Stimulated activated CD4-positive, alpha-beta T cell treated with anti-CD3 and anti-CD28 coated beads, Interleukin-4, amount 100 ng/mL, for 4 hours (primary cell): Measurements from ENCODE around the gene SLC25A41.
A peak's percentile ranks its signal among the peaks of the same experiment; 100 is the strongest.

ENCODE experiments used
- DNase-seq, 2 experiments: peaks; one replicate each; pipeline ENCODE4 v3.0.0-alpha.2; 2020

Gene SLC25A41

GRCh38 chr19:6433663-6434062 is at the start of gene SLC25A41:
SLC25A41 (minus strand) TSS chr19:6433763; CDS start chr19:6433693, 70 bp downstream.
- no peak for DNase-seq

GRCh38 chr19:6483235-6483634 is 49.7 kb upstream of the SLC25A41 start:
- DNase-seq: no peak

- DNase-seq: no peak
Measured at GRCh38 chr19:6482343-6482686, 48.8 kb upstream of the SLC25A41 start.

GRCh38 chr19:6481541-6482342 is 48.2 kb upstream of the SLC25A41 start, which contains the start of gene DENND1C:
DENND1C (minus strand) TSS chr19:6481787; CDS start chr19:6481695, 92 bp downstream.
- DNase-seq: peak; percentile 62 to 65

GRCh38 chr19:6480848-6481415 is 47.4 kb upstream of the SLC25A41 start:
- DNase-seq: peak in 1 of 2 experiments; percentile 52

GRCh38 chr19:6479836-6480398 is 46.4 kb upstream of the SLC25A41 start:
- no peak for DNase-seq

GRCh38 chr19:6478815-6479214 is 45.3 kb upstream of the SLC25A41 start:
- DNase-seq: no peak

- DNase-seq: no peak
Measured at GRCh38 chr19:6476896-6477431, 43.4 kb upstream of the SLC25A41 start.

GRCh38 chr19:6476155-6476895 is 42.8 kb upstream of the SLC25A41 start:
- peak; percentile 34 to 44 for DNase-seq

- no peak for DNase-seq
Measured at GRCh38 chr19:6475321-6476108, 42.0 kb upstream of the SLC25A41 start.

- no peak for DNase-seq
Measured at GRCh38 chr19:6473647-6474046, 40.1 kb upstream of the SLC25A41 start.

GRCh38 chr19:6472713-6473112 is 39.1 kb upstream of the SLC25A41 start:
- DNase-seq: no peak

- no peak for DNase-seq
Measured at GRCh38 chr19:6471076-6471475, 37.5 kb upstream of the SLC25A41 start.

GRCh38 chr19:6470173-6470572 is 36.6 kb upstream of the SLC25A41 start:
- DNase-seq: no peak

- no peak for DNase-seq
Measured at GRCh38 chr19:6467384-6467783, 33.8 kb upstream of the SLC25A41 start.

GRCh38 chr19:6466526-6467248 is 33.1 kb upstream of the SLC25A41 start:
- DNase-seq: no peak

GRCh38 chr19:6465663-6466062 is 32.1 kb upstream of the SLC25A41 start:
- DNase-seq: no peak

GRCh38 chr19:6465006-6465405 is 31.4 kb upstream of the SLC25A41 start:
- DNase-seq: no peak

GRCh38 chr19:6464070-6464873 is 30.7 kb upstream of the SLC25A41 start, which contains the start of gene CRB3:
CRB3 (plus strand) TSS chr19:6464271; CDS start chr19:6464702, 431 bp downstream.
- peak; percentile 41 to 63 for DNase-seq

- peak; percentile 96 for DNase-seq
Measured at GRCh38 chr19:6460099-6460884, 26.7 kb upstream of the SLC25A41 start.
